Stimulated activated CD8-positive, alpha-beta memory T cell treated with anti-CD3 and anti-CD28 coated beads, Interleukin-7, amount 100 ng/mL, for 24 hours (primary cell): ENCODE results near the gene QSOX1.

Experiments used
- DNase-seq: peaks from one replicate; pipeline ENCODE4 v3.0.0-alpha.2; 2020; ENCODE audit warnings: low read depth

The QSOX1 gene

DNA sequence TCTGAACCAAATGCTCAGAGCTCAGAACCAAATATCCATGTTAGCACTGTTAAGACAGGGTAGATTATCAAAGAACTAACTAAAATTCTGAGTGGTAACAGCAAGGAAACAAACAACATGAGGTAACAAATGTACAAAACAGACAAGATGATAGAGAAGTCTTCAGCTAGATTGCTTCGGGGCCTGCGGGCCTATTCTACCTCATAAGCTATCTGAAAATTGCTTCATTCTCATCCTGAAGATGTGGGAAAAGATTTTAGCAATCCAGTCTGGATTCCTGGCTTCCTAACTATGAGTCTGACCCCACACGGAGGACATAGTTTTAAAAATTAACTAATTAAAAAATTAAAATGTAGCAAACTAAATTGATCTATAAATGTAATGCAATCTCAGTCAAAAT lies 9.2 kb upstream of the QSOX1 start:
- DNase-seq: no peak

DNA sequence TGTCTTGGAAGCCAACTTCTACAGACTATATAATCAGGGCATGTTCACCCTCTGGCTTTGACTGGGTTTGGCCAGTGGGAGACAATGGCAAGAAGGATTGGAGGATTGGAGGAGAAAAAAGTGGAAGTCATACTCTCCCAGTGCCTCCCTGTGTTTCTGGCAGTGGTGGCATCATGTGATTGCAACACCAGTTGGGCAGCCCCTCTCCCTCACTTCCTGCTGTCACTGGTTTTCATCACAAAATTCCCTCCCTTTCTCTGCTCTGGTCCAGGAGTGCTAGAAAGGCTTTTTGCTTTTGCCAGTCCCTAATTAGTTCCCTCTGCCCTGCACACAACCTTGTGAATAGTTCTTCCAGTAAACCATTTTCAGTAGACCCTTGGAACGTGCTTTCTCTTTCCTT lies 3.7 kb upstream of the QSOX1 start:
- no peak for DNase-seq

- DNase-seq: no peak
Observed at GRCh38 chr1:180151508-180151907, 3.2 kb upstream of the QSOX1 start.

GRCh38 chr1:180152588-180152987 lies 2.1 kb upstream of the QSOX1 start:
- no peak for DNase-seq

DNA sequence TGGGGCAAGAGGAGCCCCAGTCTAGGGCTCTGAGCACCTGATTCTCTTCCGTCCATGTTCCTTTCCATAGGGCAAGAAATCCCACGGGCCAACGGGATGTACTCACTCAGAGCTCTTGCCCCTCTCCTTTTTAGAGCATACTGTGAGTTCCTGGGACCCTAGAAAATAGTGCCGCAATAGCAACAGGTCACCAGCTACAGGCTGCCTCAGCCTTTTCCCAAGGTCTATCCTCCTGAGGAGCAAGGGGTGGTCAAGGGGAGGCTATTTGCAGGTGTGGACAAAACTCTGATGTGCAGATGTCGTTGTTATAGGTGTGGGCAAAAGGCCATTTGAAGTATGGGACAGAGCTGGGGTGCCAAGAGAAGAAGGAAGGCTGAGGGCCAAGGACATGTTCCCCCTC lies 1.6 kb upstream of the QSOX1 start:
- no peak for DNase-seq

DNA sequence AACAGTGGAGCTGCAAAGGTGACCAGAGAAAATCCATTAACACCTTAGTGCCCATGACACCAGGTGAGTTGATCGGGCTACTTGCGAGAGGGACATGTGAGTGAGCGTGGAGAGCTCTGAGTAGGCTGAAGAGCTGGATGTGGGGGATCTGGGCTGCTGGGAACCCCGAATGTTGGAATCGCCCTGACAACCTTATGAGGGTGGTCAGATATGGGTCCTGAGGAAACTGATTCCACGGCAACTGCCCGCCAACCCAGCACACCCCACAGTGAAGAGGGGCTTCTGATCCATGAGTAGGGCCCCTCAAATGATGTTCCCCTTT lies 705 bp upstream of the QSOX1 start:
- no peak for DNase-seq

GRCh38 chr1:180155182-180155682 lies 563 bp downstream of the QSOX1 start:
- no peak for DNase-seq

DNA sequence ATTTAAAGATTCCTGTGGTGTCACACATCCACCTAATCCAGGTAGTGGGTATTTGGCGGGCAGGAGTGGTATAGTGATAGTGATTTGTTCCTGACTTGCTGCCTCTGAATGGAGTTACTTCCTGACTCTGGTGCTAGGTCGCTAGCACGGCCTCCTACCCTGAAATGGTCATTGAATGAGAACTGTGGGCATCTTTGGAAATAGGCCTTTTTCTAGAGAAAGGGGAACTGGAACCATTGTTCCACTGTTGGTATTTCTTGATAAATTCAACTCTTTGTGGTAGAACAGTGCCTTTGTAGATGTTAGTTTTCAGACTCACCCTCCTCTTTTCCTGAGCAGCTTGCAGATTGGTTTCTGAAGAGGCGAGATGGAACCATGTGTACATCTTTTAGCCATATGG lies 1.5 kb downstream of the QSOX1 start:
- DNase-seq: no peak

- DNase-seq: no peak
Observed at GRCh38 chr1:180156631-180157091, 2.0 kb downstream of the QSOX1 start.

GRCh38 chr1:180157108-180157507 lies 2.4 kb downstream of the QSOX1 start:
- no peak for DNase-seq

DNA sequence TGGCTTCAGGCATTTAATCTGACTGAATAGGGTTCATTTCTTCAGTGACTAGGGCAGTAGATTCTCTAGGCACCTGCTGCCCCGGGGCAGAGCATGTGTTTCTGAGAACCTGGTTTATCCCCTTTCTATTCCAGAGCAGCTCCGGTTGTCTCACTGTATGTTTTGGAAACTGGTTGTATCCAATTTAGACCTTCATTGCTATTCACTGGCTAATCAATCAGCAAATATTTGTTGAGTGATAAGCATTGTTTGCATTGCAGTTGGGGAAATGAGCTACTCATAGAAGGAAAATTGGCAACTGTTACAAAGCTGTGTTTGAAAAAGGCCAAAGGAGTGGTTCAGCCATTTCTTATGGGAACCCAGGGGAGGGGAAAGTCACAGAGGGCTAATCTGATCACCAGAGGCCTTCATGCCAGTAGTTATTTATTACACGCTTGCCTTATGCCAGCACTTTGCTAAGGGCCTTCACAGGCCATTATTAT lies 2.9 kb downstream of the QSOX1 start:
- DNase-seq: no peak

- no peak for DNase-seq
Observed at GRCh38 chr1:180158149-180159147, 3.8 kb downstream of the QSOX1 start.

DNA sequence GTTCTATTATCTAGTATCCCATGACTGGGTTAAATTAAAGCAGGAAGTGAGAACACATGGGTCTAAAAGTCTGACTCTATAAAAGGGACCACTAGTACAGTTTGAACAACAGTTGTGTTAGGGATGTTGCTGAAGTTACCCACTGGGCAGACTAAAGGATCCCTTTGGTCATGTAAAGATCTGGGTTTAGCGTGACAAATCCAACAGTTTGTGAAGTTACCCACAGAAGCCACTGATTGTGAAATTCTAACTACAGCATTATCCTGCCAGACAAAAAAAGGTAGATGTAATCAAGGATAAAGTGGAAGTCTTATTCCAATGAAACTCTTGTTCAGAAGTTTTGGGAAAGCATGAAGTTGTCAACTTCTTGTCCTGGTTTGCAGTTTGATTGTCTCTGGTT lies 5.7 kb downstream of the QSOX1 start:
- no peak for DNase-seq

GRCh38 chr1:180163041-180163440 lies 8.4 kb downstream of the QSOX1 start:
- no peak for DNase-seq

- no peak for DNase-seq
Observed at GRCh38 chr1:180165096-180165495, 10.4 kb downstream of the QSOX1 start.

GRCh38 chr1:180165509-180166435 lies 11.1 kb downstream of the QSOX1 start:
- no peak for DNase-seq

- DNase-seq: no peak
Observed at GRCh38 chr1:180166436-180166800, 11.7 kb downstream of the QSOX1 start.

- no peak for DNase-seq
Observed at GRCh38 chr1:180167021-180167701, 12.5 kb downstream of the QSOX1 start.

DNA sequence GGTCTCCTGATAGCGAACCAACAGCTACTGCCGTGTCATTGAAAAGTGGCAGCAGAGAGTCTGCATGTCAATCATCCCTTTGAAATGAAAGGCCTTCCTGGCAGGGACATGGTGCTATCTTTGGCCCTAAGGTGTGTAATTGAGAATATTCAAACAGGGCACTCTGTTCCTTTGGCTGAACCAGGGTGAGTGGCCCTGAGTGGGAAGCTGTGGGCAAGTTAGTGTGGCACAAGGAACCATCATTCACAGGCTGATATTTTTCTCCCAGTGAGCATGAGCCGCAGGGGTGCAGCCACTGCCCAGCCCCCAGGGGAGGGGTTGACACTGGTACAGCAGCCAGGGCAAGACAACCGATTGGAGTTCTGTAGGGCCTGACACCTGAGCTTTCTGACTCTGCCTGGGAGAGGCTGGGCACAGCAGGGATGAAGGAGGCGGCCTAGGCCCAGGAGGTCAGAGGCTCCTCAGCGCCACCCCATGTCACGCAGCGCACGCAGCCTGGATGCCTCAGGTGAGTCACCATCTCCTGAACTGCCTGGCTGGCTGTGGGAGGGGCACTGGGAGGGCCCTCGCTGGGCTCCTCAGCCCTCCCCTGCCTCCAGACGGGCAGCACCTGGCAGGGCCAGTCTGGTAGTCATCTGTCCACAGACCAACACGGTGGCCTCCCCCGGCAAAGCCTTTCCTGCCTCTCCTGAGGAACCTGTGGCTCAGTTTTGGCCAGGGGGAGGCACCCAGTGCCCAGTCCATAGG lies 13.2 kb downstream of the QSOX1 start:
- DNase-seq: no peak

GRCh38 chr1:180168786-180169639 lies 14.3 kb downstream of the QSOX1 start:
- DNase-seq: no peak
